Measurements from ENCODE around the gene WNT7A.

DNA sequence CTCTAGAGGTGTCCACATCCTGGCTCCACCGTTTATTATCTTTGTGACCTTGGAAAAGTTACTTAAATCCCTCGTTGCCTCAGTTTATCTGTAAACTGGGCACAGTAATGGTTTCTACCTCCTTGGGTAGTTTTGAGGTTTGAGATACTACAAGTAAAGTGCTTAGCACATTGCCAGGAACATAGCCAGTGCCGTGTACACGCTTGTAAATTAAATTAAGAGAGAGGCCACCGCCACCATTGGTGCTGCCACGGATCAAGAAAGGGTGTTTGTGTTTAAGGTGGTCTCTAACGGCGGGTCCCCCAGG lies 5.8 kb upstream of the WNT7A start:
- TF ChIP-seq POLR2AphosphoS5 (IDR thresholded peaks at IDR 0.05; ENCODE audit: low read depth, low read length) (no peak), POLR2A (IDR thresholded peaks at IDR 0.05; ENCODE audit: low read depth, low read length) (no peak)
